Adrenal gland (tissue), 5 donors: ENCODE measurements around the gene VSX2.

Experiments
- POLR2A ChIP-seq, 2 donors: fragments of 450-650 bp; IDR thresholded peaks; one replicate each; pipeline ENCODE4 v1.6.1; 2017; ENCODE audit warnings: antibody characterized with exemption in 2 of 2, mild to moderate bottlenecking in 2 of 2, moderate library complexity in 1 of 2
- TF ChIP-seq, protein P1 (sequence below), 6 experiments: fragments of 450-650 bp in 4 of 6; fragments of 200-600 bp in 2 of 6; sonication (generic) in 1 of 6; IDR thresholded peaks; 1 replicate in 5 of 6; 2 replicates in 1 of 6; pipeline versions ENCODE4 v1.5.1 to v1.8.0; 2016 to 2021; ENCODE audit warnings: antibody characterized with exemption in 6 of 6, mild to moderate bottlenecking in 2 of 6, moderate library complexity in 1 of 6
- donor health status: DM: no; HTN: no; CAD: no.

DNA sequence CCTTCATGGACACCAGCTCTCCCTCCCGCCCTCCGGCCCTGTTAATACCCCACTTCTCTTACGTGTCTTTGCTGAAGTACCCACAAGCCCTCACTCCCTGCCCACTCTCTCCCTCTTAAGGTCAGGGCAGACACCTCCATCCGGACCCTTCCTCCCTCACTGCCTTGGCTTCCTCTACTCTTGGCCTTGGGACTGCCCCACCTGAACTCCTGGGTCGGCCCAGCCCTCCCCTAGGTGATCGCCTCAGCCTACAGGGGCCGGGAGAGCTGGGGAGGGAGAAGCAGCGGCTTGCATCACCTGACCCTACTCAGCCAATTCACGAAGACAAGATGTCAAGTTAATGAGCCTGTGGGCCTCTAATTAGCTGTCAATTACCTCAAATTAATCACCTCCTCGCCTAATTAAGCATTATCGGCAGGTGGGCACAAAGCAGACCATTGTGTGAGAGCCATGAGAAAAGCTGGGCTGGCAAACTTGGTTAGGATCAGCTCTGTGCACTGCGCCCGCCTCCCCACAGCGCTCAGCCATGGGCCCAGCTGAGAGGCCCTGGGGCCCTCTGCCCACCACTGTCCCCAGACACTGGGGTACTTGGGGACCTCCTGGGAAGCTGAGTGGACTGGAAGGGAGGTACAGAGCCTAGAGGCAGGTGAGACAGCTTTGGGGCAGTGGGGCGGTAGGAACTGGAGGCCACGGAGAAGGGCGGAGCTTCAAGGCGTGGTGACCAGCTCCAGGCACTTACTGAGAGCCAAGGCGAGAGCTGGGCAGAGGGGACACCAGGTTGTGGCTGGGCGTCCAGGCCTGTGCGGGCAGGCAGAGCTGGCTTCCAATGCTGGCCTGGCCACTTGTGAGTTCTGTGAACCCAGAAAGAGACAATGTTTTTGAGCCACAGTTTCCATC is 25.1 kb upstream of the VSX2 start:
- TF ChIP-seq, protein P1, sequence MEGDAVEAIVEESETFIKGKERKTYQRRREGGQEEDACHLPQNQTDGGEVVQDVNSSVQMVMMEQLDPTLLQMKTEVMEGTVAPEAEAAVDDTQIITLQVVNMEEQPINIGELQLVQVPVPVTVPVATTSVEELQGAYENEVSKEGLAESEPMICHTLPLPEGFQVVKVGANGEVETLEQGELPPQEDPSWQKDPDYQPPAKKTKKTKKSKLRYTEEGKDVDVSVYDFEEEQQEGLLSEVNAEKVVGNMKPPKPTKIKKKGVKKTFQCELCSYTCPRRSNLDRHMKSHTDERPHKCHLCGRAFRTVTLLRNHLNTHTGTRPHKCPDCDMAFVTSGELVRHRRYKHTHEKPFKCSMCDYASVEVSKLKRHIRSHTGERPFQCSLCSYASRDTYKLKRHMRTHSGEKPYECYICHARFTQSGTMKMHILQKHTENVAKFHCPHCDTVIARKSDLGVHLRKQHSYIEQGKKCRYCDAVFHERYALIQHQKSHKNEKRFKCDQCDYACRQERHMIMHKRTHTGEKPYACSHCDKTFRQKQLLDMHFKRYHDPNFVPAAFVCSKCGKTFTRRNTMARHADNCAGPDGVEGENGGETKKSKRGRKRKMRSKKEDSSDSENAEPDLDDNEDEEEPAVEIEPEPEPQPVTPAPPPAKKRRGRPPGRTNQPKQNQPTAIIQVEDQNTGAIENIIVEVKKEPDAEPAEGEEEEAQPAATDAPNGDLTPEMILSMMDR (IDR thresholded peaks at IDR 0.05) = no peak
- TF ChIP-seq POLR2A (IDR thresholded peaks at IDR 0.05) = no peak
